HG02623 (cell line): Measurements from ENCODE around the gene PPP1R14C.
"Not testable (repeated sequence)": the region's sequence is repeated elsewhere in the genome, so short reads cannot be mapped to it uniquely, and the experiment has no call there.

ENCODE experiments used
- ATAC-seq: cut with Tn5 transposase; IDR thresholded peaks from one replicate; pipeline ENCODE4 v1.9.1; 2021; ENCODE audit warnings: moderate library complexity; ENCODE audit not compliant: unreplicated experiment

Gene PPP1R14C

GRCh38 chr6:150165020-150165702 lies 22.3 kb downstream of the PPP1R14C start:
- no peak for ATAC-seq

DNA sequence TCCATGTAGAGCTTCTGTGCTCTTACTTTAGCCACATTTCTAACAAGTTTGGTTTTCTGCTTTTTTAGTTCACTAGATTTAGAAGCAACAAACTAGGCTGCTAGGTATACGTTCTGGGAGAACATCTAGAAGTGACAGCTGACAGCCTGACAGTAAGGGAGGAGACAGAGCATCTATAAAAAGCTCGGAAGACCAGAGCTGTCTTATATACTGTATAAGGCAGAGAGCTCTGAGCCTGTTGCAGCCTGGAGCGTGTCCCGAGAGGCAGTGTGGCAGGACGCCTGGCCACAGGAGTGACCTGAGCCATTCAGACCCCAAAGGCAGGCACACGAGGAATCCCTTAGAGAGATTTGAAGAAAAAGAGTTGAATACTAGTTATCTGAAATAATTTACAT lies 24.6 kb downstream of the PPP1R14C start:
- ATAC-seq: no peak

- ATAC-seq: no peak
These were observed 26.3 kb downstream of the PPP1R14C start for GRCh38 chr6:150169181-150169580.

DNA sequence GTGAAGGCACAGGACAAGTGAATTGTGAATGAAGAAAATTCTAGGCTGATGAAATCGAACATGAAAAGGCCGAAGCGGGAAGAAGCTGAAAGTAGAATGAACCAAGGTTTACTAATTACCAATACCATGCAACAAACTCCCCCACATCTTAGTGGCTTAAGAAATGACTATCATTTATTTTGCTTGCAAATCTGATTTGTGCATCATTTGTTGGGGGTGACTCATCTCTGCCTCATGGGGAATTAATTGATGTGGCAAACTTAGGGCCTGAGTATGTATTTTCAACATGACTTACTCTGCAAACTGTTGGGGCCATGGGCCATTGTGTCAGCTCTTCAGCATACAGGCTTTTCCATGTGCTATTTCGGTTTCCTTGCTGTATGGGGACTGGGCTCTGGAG lies 26.8 kb downstream of the PPP1R14C start:
- ATAC-seq: no peak

- ATAC-seq: no peak
These were observed 30.1 kb downstream of the PPP1R14C start for GRCh38 chr6:150172929-150173328.

- ATAC-seq: no peak
These were observed 32.8 kb downstream of the PPP1R14C start for GRCh38 chr6:150175586-150176151.

- no peak for ATAC-seq
These were observed 33.3 kb downstream of the PPP1R14C start for GRCh38 chr6:150176152-150176551.

GRCh38 chr6:150176659-150177058 lies 33.8 kb downstream of the PPP1R14C start:
- ATAC-seq: no peak

GRCh38 chr6:150177259-150177951 lies 34.6 kb downstream of the PPP1R14C start:
- ATAC-seq: no peak

DNA sequence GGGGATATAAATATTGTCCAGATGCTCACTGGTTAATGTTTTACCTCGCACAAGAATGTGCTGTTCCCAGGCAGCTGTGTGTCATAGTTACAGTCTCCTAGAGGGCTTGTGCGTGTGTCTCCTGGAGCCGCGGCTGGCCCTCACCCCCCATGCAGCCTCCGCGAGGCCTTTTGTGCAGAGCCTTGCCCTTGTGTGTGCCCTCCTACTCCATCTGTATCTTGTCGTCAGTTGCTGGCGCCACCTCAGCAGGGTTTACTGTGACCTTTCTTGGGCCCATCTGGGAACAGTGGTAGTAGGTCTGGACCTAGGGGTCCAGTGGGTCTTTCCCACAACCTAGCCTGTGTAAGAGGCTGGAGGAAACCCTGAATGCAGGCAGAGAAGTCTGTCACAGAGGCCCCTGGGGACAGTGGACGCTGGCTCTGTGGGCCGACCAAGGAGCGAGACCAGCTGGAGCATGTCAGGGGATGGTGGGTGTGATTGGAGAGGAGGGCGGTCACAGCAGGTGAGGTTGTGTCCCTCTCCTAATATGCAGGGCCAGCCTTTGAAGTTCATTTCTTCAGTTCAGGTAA lies 35.2 kb downstream of the PPP1R14C start:
- no peak for ATAC-seq

DNA sequence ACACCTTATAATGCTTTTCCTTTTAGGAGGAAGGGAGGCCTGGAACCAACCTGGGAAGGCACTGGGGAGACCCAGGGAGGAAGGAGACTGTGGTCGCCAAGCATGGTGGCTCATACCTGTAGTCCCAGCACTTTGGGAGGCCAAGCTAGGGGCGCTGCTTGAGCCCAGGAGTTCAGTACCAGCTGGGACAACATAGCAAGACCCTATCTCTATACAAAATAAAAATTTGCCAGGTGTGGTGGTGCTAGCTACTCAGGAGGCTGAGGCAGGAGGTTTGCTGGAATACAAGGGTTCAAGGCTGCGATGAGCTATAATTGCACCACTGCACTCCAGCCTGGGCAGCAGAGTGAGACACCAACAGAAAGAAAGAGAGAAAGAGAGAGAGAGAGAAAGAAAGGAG lies 36.2 kb downstream of the PPP1R14C start:
- no peak for ATAC-seq

GRCh38 chr6:150179907-150180424 lies 37.1 kb downstream of the PPP1R14C start:
- ATAC-seq: not testable (repeated sequence)

DNA sequence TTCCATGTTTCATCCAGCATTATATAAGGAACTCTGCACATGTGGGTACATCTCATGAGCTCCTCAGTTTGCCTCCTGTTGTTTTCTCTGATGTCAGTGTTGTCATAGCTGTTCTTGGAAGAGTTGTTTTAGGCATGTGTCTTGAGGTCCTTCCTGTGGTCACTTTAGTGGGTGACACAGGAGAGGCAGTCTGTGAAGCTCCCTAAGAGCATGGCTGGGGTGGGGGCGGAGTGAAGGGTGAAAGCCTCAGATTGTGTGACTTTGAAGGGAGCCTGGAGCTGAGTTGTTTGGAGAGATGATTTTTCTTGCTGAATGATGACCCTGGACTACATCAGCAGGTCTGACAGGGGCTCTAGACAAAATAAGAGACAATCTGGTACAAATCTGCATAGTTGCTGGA lies 37.7 kb downstream of the PPP1R14C start:
- ATAC-seq: no peak

DNA sequence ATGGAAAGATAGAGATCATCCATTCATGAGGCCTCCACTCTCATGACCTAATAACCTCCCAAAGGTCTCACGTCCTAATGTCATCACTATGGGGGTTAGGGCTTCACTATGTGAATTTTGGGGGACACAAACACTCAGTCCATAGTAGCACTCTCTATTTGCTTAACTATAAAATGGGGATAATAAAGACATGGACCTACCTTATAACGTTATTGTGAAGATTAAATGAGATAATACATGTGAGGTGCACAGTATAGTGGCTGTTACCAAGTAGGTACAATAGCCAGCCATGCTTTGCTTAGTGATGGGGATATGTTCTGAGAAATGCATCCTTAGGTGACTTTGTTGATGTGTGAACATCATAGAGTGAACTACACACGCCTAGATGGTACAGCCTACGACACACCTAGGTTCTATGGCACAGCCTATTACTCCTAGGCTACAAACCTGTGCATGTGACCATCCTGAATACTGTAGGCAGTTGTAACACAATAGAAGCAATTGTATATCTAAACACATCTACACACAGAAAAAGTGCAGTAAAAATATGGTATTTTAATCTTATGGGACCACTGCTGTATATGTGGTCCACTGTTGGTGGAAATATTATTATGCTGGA lies 39.7 kb downstream of the PPP1R14C start:
- no peak for ATAC-seq

DNA sequence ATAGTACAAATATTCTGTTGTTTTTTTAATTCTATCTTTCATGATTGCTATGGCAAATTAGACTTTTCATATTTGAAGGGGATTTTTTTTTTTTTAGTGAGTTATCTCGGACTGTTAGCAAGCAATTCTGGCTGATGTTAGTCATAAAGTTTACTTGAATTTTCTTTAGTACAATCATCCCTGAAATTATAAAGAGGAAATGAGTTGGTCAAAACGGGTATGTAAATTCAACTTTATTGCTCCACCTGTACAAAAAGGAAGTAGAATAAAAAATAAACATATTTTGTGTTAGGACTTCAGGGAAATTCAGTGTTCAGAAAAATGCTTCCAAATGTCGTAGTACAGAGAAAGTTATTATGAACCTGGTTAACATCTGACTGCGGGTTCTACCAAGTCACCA lies 40.3 kb downstream of the PPP1R14C start:
- no peak for ATAC-seq

DNA sequence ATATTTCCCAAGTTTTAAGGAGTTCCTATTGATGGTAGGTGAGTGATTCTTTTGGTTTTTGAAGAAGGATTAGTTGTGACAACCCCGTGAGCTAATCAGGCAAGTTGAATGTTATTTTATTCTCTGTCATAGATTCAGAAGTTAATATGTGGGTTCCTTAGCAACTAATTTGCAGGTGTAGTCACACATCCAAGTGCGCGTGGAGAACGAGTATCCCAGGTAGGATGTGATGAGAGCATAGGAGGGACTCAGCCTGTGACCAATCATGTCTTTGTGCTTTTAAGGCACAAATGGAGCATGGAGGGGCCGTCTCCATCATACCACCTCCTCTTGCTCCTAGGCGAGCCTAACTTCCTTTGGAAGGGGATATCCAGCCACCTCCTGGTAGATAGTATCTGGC lies 41.1 kb downstream of the PPP1R14C start:
- no peak for ATAC-seq

DNA sequence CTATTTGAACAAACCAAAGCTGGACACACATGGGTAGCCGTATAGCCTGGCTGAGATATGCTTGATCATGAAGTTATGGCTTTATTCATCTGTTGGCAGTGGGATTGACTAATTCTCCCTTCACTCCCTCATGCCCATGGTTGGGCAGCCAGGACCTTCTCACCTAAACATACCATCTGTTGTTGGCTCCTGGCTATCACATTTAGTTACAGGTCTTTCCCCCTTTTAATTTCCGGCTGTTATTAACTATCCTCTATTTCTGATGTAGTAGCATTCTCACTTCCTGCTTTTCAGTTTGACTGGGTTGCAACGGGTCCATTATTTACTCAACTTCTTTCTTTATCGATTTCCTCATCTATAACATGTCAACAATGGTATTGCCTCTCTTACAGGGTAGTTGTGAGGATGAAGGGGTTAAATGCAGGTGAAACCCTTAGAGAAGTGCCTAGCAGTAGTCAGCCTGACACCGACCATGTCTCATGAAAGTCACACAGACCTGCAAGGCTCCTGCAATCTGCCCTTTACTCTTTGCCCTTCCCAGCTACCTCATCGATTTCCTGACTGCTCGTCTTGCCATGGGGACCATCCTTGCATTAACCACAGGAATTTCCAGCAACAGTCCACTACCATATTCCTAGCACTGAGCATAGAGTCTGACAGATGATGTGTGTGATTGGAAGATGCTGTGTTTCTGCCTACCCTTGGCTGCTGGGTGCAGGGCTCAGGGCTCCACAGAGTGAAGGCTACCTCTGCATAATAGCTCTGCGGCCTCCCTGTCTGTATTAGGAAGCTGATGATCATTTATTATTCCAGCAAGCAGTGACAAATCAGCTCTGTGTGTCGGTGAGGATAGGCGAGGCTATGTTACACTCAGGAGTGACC lies 42.2 kb downstream of the PPP1R14C start:
- ATAC-seq: no peak

GRCh38 chr6:150185732-150186117 lies 42.9 kb downstream of the PPP1R14C start:
- no peak for ATAC-seq

- no peak for ATAC-seq
These were observed 43.5 kb downstream of the PPP1R14C start for GRCh38 chr6:150186129-150186898.

- not testable (repeated sequence) for ATAC-seq
These were observed 44.6 kb downstream of the PPP1R14C start for GRCh38 chr6:150187433-150187832.
